RWPE1 (cell line): ENCODE data around the gene BDKRB2.

Experiments used
- CTCF ChIA-PET: fragments of 350-600 bp; sonication (Branson Sonifier 250); formaldehyde crosslinking; extraction: SDS; loops from one replicate; lab custom pipeline; 2021; lab: Yijun Ruan, JAX
- POLR2A ChIA-PET: fragments of 400-600 bp; formaldehyde crosslinking; extraction: SDS; loops from one replicate; lab custom pipeline; 2020; ENCODE audit warnings: antibody characterized with exemption; ENCODE audit not compliant: low non-redundant PET; lab: Yijun Ruan, JAX
- DNase-seq: peaks from one replicate; pipeline ENCODE4 v3.0.0; 2012; ENCODE audit warnings: low spot score
- H3K27ac ChIP-seq: fragments of 450-650 bp; 2 replicates; pipeline ENCODE4 v1.5.1; 2017
- CTCF ChIP-seq: fragments of 450-650 bp; conservative IDR thresholded peaks from 2 replicates; pipeline ENCODE4 v1.5.1; 2017; ENCODE audit warnings: low read depth, mild to moderate bottlenecking

BDKRB2 gene

GRCh38 chr14:96181186-96182056 is 23.2 kb upstream of the BDKRB2 start:
- ChIA-PET CTCF (interaction anchor here (0.7 kb wide), 1 partner anchor 12 kb away, joined by 3 read pairs; no protein-coding TSS in a partner anchor), POLR2A (no interaction called here)
- no peak for TF ChIP-seq CTCF
- DNase-seq = no peak
- H3K27ac ChIP-seq = no peak overlapping the region

DNA sequence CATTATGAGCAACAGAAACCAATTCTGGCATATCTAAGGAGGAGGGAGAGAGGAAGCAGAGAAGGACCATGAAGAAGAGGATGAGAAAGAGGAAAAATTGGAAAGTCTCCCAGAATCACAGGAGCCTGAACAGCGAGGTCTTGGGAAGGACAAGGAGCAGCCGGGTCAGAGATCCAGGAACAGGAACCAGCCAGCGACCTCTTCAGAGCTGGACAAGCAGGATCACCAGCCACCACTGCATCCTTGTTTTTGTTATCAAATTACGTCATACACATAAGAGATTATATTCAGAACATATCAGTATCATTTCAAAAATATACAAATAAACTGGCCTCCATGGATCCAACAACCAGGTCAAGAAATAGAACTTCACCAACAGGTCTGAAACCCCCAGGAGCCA is 22.1 kb upstream of the BDKRB2 start:
- ChIA-PET CTCF (no interaction called here), POLR2A (no interaction called here)
- H3K27ac ChIP-seq = no peak overlapping the region
- no peak for DNase-seq
- no peak for TF ChIP-seq CTCF

DNA sequence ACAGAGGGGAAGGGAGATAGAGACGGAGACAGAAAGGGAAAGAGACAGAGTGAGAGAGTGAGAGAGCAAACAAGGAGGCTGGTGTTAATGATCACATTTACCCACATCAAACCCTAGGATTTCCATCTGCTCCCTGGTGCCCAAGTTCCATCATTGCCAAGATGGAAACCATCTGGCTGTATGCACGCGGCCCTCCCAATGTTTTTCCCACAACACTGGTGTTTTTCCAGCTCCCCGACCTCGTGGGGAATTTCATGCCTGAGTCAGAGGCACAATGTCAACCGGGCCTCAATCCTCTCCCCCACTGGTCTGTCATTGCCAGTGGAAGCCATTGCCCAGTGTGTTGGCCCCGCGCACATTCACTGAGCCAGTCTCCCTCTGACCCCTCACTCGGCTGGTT is 19.9 kb upstream of the BDKRB2 start:
- POLR2A ChIA-PET = no interaction called here
- no peak for TF ChIP-seq CTCF
- no peak overlapping the region for H3K27ac ChIP-seq
- CTCF ChIA-PET = interaction anchor here (0.5 kb wide), 1 partner anchor 120 kb away, joined by 3 read pairs; no protein-coding TSS in a partner anchor
- DNase-seq = no peak

DNA sequence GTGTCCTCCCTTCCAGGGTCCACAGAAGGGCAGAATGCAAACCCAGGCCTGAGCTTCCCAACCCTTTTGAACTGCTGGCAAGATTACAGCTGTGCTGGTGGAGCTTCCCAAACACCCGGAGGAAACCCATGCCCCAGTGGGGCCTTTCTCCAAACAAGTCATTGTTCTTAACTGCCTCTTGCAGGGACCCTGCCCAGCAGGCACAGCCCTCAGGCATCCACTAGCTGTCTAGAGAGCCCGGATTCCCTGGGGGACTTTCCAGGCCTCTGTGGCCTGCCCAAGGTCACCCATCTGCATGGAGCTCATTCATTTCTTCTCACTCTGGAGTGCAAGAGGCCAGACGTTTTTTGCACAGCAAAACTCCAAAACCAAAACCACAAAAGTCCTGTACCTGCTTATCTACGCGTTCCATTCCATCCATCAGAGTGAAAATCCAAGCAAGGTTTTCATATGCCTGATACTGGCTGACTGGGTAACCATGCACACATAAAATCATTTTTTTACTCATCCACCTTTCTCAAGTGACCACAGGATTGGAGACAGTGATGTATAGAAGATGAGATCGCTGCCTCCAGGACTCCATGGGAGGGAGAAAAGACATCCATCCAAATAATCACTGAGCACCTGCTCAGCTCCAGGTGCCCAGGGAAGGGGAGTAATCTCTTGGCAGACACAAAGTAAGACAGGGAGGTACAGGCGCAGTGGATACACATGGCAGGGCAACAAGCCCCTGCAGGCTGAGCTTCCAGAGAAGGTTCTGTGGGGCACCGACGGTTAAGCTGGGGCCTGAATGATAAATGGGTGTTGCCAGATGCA is 17.2 kb upstream of the BDKRB2 start:
- TF ChIP-seq CTCF = no peak
- CTCF ChIA-PET = no interaction called here
- DNase-seq = no peak
- POLR2A ChIA-PET = no interaction called here
- H3K27ac ChIP-seq = no peak overlapping the region

DNA sequence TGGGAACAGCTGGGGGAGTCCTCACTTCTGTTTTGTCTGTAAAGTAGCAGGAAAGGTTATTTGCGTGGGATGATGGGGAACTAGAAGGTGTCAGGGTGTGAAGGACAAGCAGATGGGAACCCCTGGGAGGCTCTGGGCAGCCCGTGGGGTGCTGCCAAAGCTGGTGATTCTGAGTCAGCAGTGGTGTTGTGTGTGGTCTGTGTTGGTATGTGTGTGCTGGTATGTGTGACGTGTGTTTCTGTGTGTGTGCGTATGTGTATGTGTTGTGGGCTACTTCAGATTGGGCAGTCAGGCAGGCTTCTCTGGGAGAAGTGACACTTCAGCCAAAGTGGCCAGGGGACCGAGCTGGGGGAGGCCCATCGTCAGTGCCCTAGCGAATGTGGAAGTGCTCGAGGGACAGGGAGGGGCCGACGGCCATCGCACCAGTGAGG is 15.3 kb upstream of the BDKRB2 start:
- POLR2A ChIA-PET = no interaction called here
- no peak for TF ChIP-seq CTCF
- H3K27ac ChIP-seq = no peak overlapping the region
- CTCF ChIA-PET = no interaction called here
- no peak for DNase-seq

GRCh38 chr14:96191353-96191752 is 13.3 kb upstream of the BDKRB2 start:
- ChIA-PET POLR2A (no interaction called here), CTCF (no interaction called here)
- H3K27ac ChIP-seq = no peak overlapping the region
- TF ChIP-seq CTCF = no peak
- DNase-seq = no peak
